VCaP (cell line): Measurements from ENCODE around the gene ATG13.

Source experiments
- H3K27ac ChIP-seq: fragments of 450-650 bp; 2 replicates; pipeline ENCODE4 v1.5.1; 2017
- TF ChIP-seq, protein P1 (sequence below): fragments of 450-650 bp; conservative IDR thresholded peaks from 2 replicates; pipeline ENCODE4 v1.5.1; 2017; ENCODE audit warnings: mild to moderate bottlenecking, moderate library complexity

Gene ATG13

GRCh38 chr11:46682773-46683752 is 65.7 kb downstream of the ATG13 start:
- TF ChIP-seq, protein P1, sequence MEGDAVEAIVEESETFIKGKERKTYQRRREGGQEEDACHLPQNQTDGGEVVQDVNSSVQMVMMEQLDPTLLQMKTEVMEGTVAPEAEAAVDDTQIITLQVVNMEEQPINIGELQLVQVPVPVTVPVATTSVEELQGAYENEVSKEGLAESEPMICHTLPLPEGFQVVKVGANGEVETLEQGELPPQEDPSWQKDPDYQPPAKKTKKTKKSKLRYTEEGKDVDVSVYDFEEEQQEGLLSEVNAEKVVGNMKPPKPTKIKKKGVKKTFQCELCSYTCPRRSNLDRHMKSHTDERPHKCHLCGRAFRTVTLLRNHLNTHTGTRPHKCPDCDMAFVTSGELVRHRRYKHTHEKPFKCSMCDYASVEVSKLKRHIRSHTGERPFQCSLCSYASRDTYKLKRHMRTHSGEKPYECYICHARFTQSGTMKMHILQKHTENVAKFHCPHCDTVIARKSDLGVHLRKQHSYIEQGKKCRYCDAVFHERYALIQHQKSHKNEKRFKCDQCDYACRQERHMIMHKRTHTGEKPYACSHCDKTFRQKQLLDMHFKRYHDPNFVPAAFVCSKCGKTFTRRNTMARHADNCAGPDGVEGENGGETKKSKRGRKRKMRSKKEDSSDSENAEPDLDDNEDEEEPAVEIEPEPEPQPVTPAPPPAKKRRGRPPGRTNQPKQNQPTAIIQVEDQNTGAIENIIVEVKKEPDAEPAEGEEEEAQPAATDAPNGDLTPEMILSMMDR = no peak
- H3K27ac ChIP-seq = no peak overlapping the region

- TF ChIP-seq, protein P1 = no peak
- no peak overlapping the region for H3K27ac ChIP-seq
Measured at GRCh38 chr11:46684367-46684766, 67.0 kb downstream of the ATG13 start.

- TF ChIP-seq, protein P1 = no peak
- no peak overlapping the region for H3K27ac ChIP-seq
Measured at GRCh38 chr11:46686886-46687795, 69.8 kb downstream of the ATG13 start.

DNA sequence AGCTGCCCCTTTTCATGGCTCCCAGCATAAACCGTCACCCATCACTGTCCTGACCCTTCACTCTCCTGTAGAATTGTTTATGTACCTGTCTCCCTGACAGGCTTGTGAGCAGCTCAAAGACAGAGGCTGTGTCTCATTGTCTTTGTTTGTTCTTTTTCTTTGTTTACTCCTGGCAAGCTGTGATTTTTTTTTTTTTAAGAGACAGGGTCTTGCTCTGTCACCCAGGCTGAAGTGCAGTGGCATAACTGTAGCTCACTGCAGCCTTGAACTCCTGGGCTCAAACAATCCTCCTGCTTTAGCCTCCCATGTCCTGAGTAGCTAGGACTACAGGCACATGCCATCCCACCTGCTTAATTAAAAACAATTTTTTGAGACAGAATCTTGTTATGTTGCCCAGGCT is 73.3 kb downstream of the ATG13 start:
- H3K27ac ChIP-seq = peak overlapping the region; percentile 48
- TF ChIP-seq, protein P1 = no peak

GRCh38 chr11:46692450-46692849 is 75.1 kb downstream of the ATG13 start:
- TF ChIP-seq, protein P1 = no peak

GRCh38 chr11:46693597-46694012 is 76.3 kb downstream of the ATG13 start:
- H3K27ac ChIP-seq = no peak overlapping the region
- TF ChIP-seq, protein P1 = no peak

More at GRCh38 chr11:46692450-46692849, 75.1 kb downstream of the ATG13 start:
- no peak overlapping the region for H3K27ac ChIP-seq

DNA sequence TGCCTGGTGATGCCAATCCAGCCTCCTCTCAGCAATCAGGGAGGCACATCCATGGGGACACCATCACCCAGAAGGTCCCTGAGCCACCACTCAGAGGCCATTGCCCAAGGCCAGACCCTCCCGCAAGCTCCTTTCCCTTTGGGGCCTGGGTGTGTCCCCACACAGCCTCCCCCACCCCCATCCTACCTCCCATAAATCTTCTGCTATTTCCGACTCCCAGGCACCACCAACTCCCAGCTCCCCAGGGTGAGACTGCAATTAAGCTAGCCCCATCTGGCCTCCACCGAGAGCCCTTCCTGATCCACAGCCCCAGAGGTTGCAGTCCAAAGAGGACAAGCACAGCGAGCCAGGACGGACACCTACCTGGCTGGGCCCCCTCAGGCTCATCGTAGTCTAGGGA is 76.7 kb downstream of the ATG13 start:
- H3K27ac ChIP-seq = no peak overlapping the region
- TF ChIP-seq, protein P1 = no peak
